GM12875 (cell line): ENCODE measurements around the gene PROB1.
"Not testable (repeated sequence)": the region's sequence is repeated elsewhere in the genome, so short reads cannot be mapped to it uniquely, and the experiment has no call there.

ENCODE experiments used
- H3K4me3 ChIP-seq: one replicate; pipeline ENCODE4 v1.5.1; 2011; ENCODE audit warnings: low read depth, low read length, control low read depth
- CTCF ChIP-seq: IDR thresholded peaks from 2 replicates; pipeline ENCODE4 v1.5.1; 2011; ENCODE audit warnings: low read depth, mild to moderate bottlenecking, control low read depth, inconsistent platforms, low read length, moderate library complexity, borderline replicate concordance; ENCODE audit not compliant: insufficient read depth

Gene PROB1

DNA sequence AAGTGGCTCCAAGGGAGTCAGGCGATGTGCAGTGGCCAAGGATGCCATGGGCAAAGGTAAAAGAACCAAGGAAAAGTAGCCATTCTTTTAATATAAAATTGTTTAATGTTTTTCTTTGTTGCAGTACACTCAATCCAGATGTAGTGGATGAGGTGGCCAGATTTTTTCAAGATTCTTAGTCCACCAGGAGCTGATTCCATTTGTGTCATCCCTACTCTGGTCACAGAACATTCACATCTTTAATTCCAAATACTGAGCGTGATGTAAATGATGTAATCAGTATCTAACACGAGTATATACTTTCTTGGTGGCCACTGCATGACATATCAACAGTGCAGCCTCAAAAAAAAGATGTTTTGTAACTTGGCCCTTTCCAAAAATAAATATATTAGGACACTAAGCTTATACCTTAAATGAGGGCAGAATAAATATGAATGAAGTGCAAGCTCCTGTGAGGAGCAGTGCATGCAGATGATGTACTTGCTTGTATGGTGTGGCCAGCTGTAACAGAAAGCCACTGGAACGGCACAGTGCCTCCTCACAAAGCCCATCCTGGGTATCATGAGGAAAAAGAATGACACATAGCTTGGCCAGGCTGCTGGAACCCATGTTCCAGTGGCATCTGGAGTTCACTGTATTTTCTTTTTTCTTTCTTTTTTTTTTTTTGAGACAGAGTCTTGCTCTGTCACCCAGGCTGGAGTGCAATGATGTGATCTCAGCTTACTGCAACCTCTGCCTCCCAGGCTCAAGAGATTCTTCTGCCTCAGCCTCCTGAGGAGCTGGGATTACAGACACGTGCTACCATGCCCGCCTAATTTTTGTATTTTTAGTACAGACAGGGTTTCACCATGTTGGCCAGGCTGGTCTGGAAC lies 15.5 kb upstream of the PROB1 start:
- no peak for TF ChIP-seq CTCF
- no peak overlapping the region for H3K4me3 ChIP-seq

GRCh38 chr5:139409116-139409515 lies 14.2 kb upstream of the PROB1 start:
- not testable (repeated sequence) for H3K4me3 ChIP-seq

- H3K4me3 ChIP-seq: no peak overlapping the region
- TF ChIP-seq CTCF: no peak
Measured at GRCh38 chr5:139408191-139408590, 13.3 kb upstream of the PROB1 start.

DNA sequence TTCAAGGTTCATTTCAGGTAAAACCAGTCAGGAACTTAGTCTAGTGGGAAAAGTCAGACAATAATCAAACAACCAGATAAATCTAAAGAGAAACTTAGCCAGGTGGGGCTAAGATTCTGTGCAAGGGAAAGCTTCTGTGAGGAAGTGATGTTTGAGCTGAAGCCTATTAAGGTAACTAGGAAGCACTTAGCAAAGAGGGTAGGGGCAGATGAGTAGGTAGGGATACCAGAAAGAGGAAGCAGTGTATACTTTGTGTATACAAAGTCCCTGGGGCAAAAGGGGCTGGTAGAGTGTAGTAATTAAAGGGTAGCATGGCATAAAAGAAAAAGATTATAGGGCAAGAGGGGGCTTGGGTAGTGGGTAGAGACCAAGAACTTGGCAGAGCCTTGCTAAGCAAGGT lies 12.6 kb upstream of the PROB1 start:
- no peak for TF ChIP-seq CTCF

DNA sequence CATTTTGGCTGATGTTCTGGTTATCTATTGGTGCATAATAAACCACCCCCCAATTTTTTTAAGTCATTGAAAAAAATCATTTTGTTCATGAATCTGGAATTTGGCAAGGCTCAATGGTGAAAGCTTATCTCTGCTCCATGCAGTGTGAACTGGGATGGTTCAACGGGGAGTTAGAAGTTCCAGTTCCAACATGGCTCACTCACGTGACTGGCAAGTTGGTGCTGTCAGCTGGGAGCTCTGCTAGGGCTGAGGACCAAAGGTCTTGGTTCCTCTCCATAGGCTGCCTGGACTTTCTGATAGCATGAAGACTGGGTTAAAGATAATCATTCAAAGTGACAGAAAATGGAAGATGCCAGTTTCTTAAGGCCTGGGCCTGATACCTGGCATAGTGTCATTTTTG lies 12.1 kb upstream of the PROB1 start:
- no peak for TF ChIP-seq CTCF
- no peak overlapping the region for H3K4me3 ChIP-seq

More for the DNA sequence above, 12.6 kb upstream of the PROB1 start:
- H3K4me3 ChIP-seq: no peak overlapping the region

- TF ChIP-seq CTCF: no peak
- H3K4me3 ChIP-seq: peak overlapping the region; percentile 64
Measured at GRCh38 chr5:139404484-139404840, 9.6 kb upstream of the PROB1 start.

- H3K4me3 ChIP-seq: peak within 1 kb of the TSS; percentile 64
- no peak for TF ChIP-seq CTCF
Measured at GRCh38 chr5:139403787-139404483, 9.0 kb upstream of the PROB1 start, which contains the start of gene SPATA24. Gene SPATA24 (minus strand): TSS chr5:139404089. CDS start chr5:139404060, 29 bp downstream.
